ENCODE data around the gene SHTN1.

The SHTN1 gene

DNA sequence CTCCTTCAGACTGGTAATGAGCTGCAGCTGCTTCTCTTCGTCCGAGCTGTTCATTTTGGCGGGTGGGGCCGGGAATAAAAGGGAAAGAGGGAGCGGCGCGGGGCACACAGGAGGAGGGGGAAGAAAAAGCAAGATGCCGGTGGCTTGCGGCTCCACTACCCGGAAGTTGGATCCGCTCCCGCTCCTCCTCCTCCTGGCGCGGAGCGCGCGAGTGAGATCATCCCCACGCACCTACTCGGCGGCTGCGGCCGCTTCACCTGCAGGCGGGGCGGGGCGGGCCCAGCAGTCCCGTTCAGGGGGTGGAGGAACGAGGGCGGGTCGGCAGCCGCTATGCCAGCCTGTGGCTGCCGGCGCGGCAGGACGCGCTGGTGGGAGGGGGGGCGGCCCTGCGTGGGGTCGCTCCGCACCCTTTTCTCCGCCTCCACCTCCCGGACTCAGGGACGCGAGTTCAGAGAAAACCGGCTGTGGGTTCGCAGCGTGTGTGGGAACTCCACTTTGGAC is at the start of gene SHTN1:
Gene SHTN1, minus strand, starts transcription at position 162 of the 501 bp plus-strand sequence. Its CDS starts 108 bp downstream, at position 54.
- in situ Hi-C loops (cut with HindIII; ENCODE audit: low pct_unique_long_range_greater_than_20kb, low sequenced_read_pairs), result no loop called here
- DNase-seq (ENCODE audit: low read depth in 1 of 2, low spot score in 1 of 2), result peak; percentile 71 to 94
- no peak for TF ChIP-seq JUND (IDR thresholded peaks at IDR 0.05; ENCODE audit: low read depth)

DNA sequence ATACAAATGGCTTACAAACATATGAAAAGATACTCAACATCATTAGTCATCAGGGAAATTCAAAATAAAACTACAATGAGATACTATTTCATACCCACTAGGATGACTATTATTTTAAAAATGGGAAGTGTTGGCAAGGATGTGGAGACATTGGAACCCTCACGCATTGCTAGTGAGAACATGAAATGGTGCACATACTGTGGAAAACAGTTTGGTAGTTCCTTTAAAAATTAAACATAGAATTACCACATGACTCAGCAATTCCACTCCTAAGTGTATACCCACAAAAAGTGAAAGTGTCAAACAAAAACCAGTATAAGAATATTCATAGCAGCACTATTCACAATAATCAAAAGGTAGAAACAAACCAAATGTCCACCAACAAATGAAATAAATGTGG is 48.5 kb upstream of the SHTN1 start:
- no peak for TF ChIP-seq JUND (IDR thresholded peaks at IDR 0.05; ENCODE audit: low read depth)
- in situ Hi-C loops (cut with HindIII; ENCODE audit: low pct_unique_long_range_greater_than_20kb, low sequenced_read_pairs), result no loop called here
- no peak for DNase-seq (ENCODE audit: low read depth in 1 of 2, low spot score in 1 of 2)

DNA sequence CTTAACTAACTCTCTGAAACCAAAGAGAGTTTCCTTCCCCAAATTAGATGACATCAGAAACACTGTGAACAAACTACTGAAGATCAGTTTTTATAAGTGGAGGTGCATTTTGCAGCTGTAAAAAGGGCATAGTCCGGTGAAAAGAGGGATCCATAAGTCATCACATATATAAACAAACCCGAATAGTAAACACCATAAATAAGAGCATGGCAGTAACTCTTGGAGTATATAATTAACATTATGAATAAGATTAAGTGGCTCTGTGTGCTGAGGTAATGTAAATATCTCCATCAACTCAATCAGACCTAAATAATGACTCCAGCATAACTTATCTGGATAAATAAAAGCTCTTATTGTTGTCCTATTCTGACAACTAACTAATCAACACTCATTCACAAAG is 43.0 kb upstream of the SHTN1 start:
- in situ Hi-C loops (cut with HindIII; ENCODE audit: low pct_unique_long_range_greater_than_20kb, low sequenced_read_pairs), result no loop called here
- no peak for TF ChIP-seq JUND (IDR thresholded peaks at IDR 0.05; ENCODE audit: low read depth)
- DNase-seq (ENCODE audit: low read depth in 1 of 2, low spot score in 1 of 2), result no peak

DNA sequence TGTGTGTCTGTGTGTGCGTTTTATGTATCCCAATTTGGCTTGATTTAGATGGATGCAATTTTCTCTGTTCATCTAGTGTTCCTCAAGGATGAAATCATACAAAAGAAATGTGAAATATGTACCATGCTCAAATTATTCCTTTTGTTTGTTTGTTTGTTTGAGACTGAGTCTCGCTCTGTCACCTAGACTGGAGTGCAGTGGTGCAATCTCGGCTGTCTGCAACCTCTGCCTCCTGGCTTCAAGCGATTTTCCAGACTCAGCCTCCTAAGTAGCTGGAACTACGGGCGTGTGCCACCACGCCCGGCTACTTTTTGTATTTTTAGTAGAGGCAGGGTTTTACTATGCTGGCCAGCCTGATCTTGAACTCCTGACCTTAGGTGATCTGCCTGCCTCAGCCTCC is 11.3 kb upstream of the SHTN1 start:
- in situ Hi-C loops (cut with HindIII; ENCODE audit: low pct_unique_long_range_greater_than_20kb, low sequenced_read_pairs), result no loop called here
- TF ChIP-seq JUND (IDR thresholded peaks at IDR 0.05; ENCODE audit: low read depth), result no peak
- DNase-seq (ENCODE audit: low read depth in 1 of 2, low spot score in 1 of 2), result no peak

DNA sequence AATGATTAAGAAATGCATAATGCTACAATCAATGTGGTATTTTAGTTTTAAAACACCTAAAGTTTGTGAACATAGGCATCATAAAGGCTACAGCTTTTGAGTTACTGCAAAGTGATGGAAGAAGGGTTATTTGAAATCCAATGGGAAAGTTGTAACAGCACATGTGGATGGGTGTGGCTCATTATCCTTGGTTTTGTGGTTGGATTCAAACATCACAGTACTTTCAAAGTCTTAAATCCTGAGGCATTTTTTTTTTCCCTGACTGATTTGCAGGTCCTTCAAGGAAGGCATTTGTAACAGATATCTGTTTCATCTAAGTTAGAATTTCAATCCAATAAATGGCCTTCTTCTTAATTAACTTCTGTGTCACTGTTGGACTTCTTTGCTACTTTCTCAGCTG is 9.8 kb upstream of the SHTN1 start:
- DNase-seq (ENCODE audit: low read depth in 1 of 2, low spot score in 1 of 2), result no peak
- in situ Hi-C loops (cut with HindIII; ENCODE audit: low pct_unique_long_range_greater_than_20kb, low sequenced_read_pairs), result no loop called here
- no peak for TF ChIP-seq JUND (IDR thresholded peaks at IDR 0.05; ENCODE audit: low read depth)

DNA sequence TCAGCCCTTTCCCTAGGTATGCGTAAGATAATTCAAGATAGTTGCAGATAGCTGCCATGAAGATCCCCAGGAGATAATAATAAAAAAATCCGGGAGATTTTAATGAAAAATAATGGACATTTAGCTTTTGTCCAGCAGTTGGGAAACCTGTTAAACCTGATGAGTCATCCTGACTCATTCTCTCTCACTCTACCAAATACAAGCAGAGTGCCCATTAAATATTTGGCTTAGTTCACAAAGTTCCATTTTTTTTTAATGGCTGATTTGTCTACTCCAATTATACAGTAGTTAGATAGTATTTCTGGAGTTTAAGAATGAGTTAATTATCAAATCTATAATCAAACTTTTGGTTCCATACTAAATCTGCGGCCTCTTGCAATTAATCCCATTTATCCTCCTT is 2.1 kb upstream of the SHTN1 start:
- in situ Hi-C loops (cut with HindIII; ENCODE audit: low pct_unique_long_range_greater_than_20kb, low sequenced_read_pairs), result no loop called here
- TF ChIP-seq JUND (IDR thresholded peaks at IDR 0.05; ENCODE audit: low read depth), result no peak
- peak in 1 of 2 experiments; percentile 54 for DNase-seq (ENCODE audit: low read depth in 1 of 2, low spot score in 1 of 2)

DNA sequence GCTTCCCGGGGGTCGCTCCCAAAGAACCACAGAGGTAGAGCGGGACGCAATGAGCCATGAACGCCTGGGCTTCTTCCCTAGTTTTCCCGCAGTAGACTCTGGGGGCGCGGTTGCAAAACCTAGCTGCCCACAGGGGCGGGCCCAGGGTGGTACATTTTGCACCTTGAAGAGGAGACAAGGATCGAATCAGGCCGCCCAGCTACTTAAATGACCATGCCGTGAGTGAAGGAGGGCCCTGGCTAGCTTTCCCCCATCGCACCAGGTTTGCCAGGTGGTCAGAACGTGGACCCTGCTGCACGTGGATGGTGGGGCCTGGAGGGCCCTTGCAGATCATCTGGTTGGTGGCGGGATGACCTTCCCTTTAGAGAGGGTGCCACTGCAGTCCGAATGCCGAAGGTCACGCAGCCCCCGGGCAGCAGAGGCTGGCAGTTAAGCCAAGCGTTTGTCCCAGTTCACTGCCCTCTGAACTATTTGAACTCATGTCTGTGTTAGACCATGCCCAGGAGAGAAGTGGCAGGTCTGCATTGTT is 604 bp upstream of the SHTN1 start:
- in situ Hi-C loops (cut with HindIII; ENCODE audit: low pct_unique_long_range_greater_than_20kb, low sequenced_read_pairs), result no loop called here
- peak in 1 of 2 experiments; percentile 8 for DNase-seq (ENCODE audit: low read depth in 1 of 2, low spot score in 1 of 2)
- no peak for TF ChIP-seq JUND (IDR thresholded peaks at IDR 0.05; ENCODE audit: low read depth)

GRCh38 chr10:117004227-117005025 is 561 bp downstream of the SHTN1 start:
- TF ChIP-seq JUND (IDR thresholded peaks at IDR 0.05; ENCODE audit: low read depth), result no peak
- DNase-seq (ENCODE audit: low read depth in 1 of 2, low spot score in 1 of 2), result peak; percentile 67 to 90
- in situ Hi-C loops (cut with HindIII; ENCODE audit: low pct_unique_long_range_greater_than_20kb, low sequenced_read_pairs), result no loop called here

- peak in 1 of 2 experiments; percentile 88 for DNase-seq (ENCODE audit: low read depth in 1 of 2, low spot score in 1 of 2)
- no peak for TF ChIP-seq JUND (IDR thresholded peaks at IDR 0.05; ENCODE audit: low read depth)
- in situ Hi-C loops (cut with HindIII; ENCODE audit: low pct_unique_long_range_greater_than_20kb, low sequenced_read_pairs), result no loop called here
These were observed 1.7 kb downstream of the SHTN1 start for GRCh38 chr10:117003336-117003735.

- in situ Hi-C loops (cut with HindIII; ENCODE audit: low pct_unique_long_range_greater_than_20kb, low sequenced_read_pairs), result no loop called here
- no peak for TF ChIP-seq JUND (IDR thresholded peaks at IDR 0.05; ENCODE audit: low read depth)
- no peak for DNase-seq (ENCODE audit: low read depth in 1 of 2, low spot score in 1 of 2)
These were observed 2.8 kb downstream of the SHTN1 start for GRCh38 chr10:117002206-117002605.

GRCh38 chr10:117001144-117001543 is 3.8 kb downstream of the SHTN1 start:
- DNase-seq (ENCODE audit: low read depth in 1 of 2, low spot score in 1 of 2), result no peak
- in situ Hi-C loops (cut with HindIII; ENCODE audit: low pct_unique_long_range_greater_than_20kb, low sequenced_read_pairs), result no loop called here
- TF ChIP-seq JUND (IDR thresholded peaks at IDR 0.05; ENCODE audit: low read depth), result no peak

DNA sequence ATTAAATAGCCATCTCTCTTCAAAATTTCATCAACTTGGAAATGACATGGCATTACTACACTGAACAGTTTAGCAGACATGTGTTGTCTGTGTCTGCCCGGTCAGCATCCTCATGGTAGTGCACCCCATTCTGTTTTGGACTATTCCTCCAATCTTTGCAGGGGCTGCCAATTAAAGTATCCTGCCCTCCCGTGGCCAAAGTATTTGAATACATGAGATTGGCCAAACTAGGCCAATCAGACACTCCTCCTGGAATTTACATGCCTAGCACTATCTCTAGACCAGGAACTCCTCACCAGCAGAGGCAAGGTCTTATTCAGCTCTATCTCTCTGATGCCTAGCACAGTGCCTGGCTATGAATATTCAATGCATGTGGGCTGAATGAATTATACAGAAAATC is 4.4 kb downstream of the SHTN1 start:
- in situ Hi-C loops (cut with HindIII; ENCODE audit: low pct_unique_long_range_greater_than_20kb, low sequenced_read_pairs), result no loop called here
- TF ChIP-seq JUND (IDR thresholded peaks at IDR 0.05; ENCODE audit: low read depth), result no peak
- DNase-seq (ENCODE audit: low read depth in 1 of 2, low spot score in 1 of 2), result no peak

- no peak for TF ChIP-seq JUND (IDR thresholded peaks at IDR 0.05; ENCODE audit: low read depth)
- in situ Hi-C loops (cut with HindIII; ENCODE audit: low pct_unique_long_range_greater_than_20kb, low sequenced_read_pairs), result no loop called here
- no peak for DNase-seq (ENCODE audit: low read depth in 1 of 2, low spot score in 1 of 2)
These were observed 6.8 kb downstream of the SHTN1 start for GRCh38 chr10:116998172-116998571.
